Measurements from ENCODE around the gene PLEKHH3.
A peak's percentile ranks its signal among the peaks of the same experiment; 100 is the strongest.

PLEKHH3 gene

DNA sequence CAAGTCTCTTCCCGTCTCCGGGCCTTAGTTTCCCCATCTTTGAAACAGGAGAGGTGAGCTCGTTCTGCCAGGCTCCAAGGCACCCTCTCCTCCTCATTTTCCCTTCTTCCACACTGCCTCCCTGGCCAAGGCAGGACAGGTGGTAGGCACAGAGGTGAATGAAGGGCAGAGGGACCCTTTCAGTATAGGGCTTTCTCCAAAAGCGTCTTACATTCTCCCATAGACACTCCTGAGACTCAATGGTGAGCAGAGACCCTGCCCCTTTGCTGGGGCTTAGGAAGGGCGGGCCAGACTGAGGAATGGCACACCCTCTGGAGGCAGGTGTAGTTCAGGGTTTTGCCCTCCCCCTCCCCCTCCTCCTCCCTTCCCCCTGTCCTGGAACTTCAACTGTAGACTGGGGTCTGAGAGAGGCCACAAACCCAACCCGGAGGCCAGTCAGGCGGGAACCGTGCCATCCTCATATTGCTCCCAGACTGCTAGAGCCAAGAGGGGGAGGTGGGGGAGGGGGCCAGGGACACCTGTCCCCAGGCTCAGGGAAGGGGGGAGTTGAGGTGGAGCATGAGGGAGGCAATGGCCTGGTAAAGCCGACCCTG, 1.9 kb downstream of the PLEKHH3 start:
- no peaks in the 10 kb centered on the region for H3K27me3 ChIP-seq
- intact Hi-C loops (cut with DNase I; ENCODE audit: low total_unique reads), result no loop called here
- H3K4me1 ChIP-seq, result peaks cover 3 to 74% (median 60%) of the 10 kb centered on the region in 4 donors

DNA sequence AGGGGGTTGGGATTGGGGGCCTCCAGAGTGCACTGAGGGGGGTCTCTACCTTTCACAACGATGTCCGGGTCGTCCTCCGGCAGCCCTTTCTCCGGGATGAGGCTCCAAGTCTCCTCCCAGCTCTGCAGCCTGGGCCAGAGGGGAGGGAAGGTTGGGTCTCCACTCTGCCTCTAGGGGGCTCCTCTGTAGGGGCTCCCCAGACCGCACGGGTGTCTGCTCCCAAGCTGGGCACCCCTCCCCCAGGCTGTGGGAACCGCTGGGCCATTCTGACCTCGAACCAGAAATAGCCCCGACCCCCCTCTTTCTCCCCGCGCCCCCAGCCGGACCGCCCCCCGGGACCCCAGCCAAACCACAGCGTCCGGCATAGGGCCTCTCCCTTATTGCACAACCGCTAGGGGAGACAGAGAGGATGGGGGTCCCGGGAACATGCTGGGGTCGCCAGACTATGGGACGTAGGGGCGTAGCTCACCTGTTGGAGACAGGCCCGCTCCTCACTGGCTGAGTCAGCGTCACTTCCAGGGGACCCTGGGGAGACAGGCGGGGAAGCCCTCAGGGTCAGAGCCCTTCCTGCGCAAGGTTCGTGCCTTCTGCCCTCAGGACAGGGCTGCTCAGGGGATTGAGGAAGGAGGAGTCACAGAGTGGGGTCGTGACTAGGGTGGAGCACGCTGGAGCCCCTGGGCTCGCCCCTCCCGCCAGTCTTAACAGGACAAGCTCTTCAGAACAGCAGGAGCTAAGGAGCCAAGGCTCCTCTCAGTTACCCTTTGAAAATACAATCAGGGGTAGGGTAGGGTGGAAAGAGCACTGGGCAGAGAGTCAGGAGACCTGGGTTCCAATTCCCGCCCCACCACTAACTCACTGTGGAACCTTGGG, 2.7 kb downstream of the PLEKHH3 start:
- H3K36me3 ChIP-seq, result peaks cover 32 to 45% (median 42%) of the 10 kb centered on the region in 3 donors
- H3K27me3 ChIP-seq, result no peaks in the 10 kb centered on the region
- peak overlapping the region; percentile 88 to 97 for H3K27ac ChIP-seq
- intact Hi-C loops (cut with DNase I; ENCODE audit: low total_unique reads), result no loop called here
- peaks cover 3 to 74% (median 60%) of the 10 kb centered on the region in 4 donors for H3K4me1 ChIP-seq
- TF ChIP-seq, protein P1, sequence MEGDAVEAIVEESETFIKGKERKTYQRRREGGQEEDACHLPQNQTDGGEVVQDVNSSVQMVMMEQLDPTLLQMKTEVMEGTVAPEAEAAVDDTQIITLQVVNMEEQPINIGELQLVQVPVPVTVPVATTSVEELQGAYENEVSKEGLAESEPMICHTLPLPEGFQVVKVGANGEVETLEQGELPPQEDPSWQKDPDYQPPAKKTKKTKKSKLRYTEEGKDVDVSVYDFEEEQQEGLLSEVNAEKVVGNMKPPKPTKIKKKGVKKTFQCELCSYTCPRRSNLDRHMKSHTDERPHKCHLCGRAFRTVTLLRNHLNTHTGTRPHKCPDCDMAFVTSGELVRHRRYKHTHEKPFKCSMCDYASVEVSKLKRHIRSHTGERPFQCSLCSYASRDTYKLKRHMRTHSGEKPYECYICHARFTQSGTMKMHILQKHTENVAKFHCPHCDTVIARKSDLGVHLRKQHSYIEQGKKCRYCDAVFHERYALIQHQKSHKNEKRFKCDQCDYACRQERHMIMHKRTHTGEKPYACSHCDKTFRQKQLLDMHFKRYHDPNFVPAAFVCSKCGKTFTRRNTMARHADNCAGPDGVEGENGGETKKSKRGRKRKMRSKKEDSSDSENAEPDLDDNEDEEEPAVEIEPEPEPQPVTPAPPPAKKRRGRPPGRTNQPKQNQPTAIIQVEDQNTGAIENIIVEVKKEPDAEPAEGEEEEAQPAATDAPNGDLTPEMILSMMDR (IDR thresholded peaks at IDR 0.05), result peak; percentile 25 to 39
- H3K4me3 ChIP-seq, result peak overlapping the region; percentile 70 to 100
- DNase-seq, result peak; percentile 65 to 88
- no peaks in the 10 kb centered on the region for H3K9me3 ChIP-seq

More for the DNA sequence above, 1.9 kb downstream of the PLEKHH3 start:
- DNase-seq, result no peak
- Histone ChIP-seq H3K27ac (peak overlapping the region; percentile 88 to 97), H3K4me3 (peak overlapping the region; percentile 70 to 100), H3K36me3 (peaks cover 32 to 38% (median 35%) of the 10 kb centered on the region in 3 donors), H3K9me3 (no peaks in the 10 kb centered on the region)
- TF ChIP-seq, protein P1 (IDR thresholded peaks at IDR 0.05), result no peak

DNA sequence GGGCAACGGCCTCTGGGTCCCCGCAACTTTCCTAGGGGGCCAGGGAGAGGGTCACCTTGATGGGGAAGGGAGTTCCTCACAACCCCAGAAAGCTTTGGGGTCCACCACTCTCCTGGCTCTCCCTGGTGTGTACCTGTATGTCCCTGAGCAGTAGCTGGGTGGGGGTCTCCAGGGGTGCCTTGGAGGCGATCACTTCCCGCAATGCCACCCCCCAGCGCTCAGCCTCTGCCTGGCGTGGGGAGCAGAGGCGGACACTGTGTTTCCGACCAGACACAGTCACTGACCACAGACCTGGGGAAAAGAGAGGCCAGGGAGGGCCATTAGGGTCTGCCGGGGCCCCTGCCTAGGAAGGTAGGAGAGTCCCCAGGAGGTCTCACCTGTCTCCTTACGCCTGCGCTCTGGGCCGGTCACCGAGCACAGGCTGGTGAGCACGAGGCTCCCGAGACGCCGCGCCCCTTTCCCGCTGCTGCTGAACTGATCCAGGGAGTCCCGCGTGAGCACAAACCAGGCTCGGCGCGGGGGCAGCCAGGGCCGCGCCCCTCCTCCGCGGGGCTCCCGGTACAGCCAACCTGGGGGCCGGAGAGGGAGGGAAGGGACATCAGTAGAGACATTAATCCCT, 3.4 kb downstream of the PLEKHH3 start:
- Histone ChIP-seq H3K27me3 (no peaks in the 10 kb centered on the region), H3K4me1 (peaks cover 3 to 74% (median 60%) of the 10 kb centered on the region in 4 donors), H3K27ac (peak overlapping the region; percentile 88 to 97), H3K9me3 (no peaks in the 10 kb centered on the region), H3K36me3 (peaks cover 32 to 50% (median 48%) of the 10 kb centered on the region in 3 donors), H3K4me3 (peak overlapping the region; percentile 70 to 100)
- TF ChIP-seq, protein P1 (IDR thresholded peaks at IDR 0.05), result no peak
- intact Hi-C loops (cut with DNase I; ENCODE audit: low total_unique reads), result no loop called here
- DNase-seq, result peak in 1 of 2 donors; percentile 75

DNA sequence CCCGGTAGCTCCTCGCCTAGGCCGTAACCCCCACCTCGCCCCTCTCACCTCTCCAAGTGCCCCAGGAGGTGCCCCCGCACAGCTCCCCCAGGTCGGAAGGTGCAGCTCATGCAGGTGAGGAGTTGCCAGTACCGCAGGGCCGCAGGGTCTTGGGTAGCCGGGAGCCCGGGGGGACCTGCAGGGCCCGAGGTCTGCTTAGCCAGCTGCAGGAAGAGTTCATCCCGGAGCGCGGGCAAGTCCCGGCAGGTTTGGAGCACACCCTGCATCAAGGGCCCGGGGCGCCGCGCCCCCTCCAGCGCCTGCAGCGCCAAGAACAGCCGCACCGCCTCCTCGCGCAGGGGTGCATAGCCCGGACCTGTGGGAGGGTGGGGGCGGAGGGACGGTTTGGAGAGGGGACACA, 4.8 kb downstream of the PLEKHH3 start:
- peaks cover 32 to 60% (median 55%) of the 10 kb centered on the region in 3 donors for H3K36me3 ChIP-seq
- H3K9me3 ChIP-seq, result no peaks in the 10 kb centered on the region
- H3K27ac ChIP-seq, result peak overlapping the region; percentile 88 to 97
- peaks cover 3 to 80% (median 69%) of the 10 kb centered on the region in 4 donors for H3K4me1 ChIP-seq
- no peaks in the 10 kb centered on the region for H3K27me3 ChIP-seq
- TF ChIP-seq, protein P1 (IDR thresholded peaks at IDR 0.05), result no peak
- no peak for DNase-seq
- intact Hi-C loops (cut with DNase I; ENCODE audit: low total_unique reads), result no loop called here
- no peak overlapping the region for H3K4me3 ChIP-seq

DNA sequence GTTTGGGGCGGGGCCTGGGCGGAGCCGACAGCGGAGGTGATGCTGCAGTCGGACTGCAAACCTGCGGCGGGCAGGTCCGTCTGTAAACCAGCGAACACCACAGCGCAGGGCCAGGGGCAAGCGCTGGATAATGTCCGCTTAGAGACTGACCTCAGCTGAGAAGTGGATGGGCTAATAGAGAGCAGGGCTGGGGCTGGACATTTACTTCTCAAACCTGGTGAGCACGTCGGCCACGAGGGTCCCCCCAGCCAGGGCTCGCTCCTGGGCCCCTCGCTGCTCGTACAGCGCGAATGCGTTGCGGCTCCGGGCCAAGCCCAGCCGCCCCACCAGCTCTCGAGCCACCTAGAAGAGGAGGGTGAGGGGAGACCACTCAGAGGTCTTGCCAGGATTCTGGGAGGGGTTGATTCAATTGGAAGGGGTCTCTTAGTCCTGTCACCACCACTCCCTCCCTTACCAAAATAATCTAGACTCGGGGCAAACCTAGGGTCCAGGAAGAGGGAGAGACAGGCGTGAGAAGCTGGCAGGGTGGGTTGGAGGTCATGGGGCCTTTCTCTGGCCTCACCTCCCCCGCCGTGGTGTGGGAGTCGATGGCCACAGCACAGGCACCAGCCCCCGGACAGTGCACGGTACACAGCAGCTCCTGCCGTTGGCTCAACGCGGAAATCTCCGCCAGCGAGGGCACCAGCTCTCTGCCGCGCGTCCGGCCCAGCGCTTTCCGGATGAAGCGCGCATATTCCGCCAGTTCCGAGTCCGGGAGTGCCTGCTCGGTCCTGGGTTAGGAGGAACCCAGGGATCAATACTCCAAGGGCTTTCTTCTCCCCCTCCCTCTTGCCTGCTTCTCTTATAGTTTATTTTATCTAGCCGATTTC, 5.8 kb downstream of the PLEKHH3 start:
- intact Hi-C loops (cut with DNase I; ENCODE audit: low total_unique reads), result no loop called here
- no peaks in the 10 kb centered on the region for H3K9me3 ChIP-seq
- DNase-seq, result no peak
- H3K36me3 ChIP-seq, result peaks cover 40 to 71% (median 65%) of the 10 kb centered on the region in 3 donors
- TF ChIP-seq, protein P1 (IDR thresholded peaks at IDR 0.05), result no peak
- peak overlapping the region; percentile 75 to 97 for H3K27ac ChIP-seq
- H3K27me3 ChIP-seq, result no peaks in the 10 kb centered on the region
- peaks cover 3 to 91% (median 78%) of the 10 kb centered on the region in 4 donors for H3K4me1 ChIP-seq
- H3K4me3 ChIP-seq, result no peak overlapping the region
